HS-27A (cell line): ENCODE results near the gene SMC1A.
"Not testable (repeated sequence)": the region's sequence is repeated elsewhere in the genome, so short reads cannot be mapped to it uniquely, and the experiment has no call there.

Experiments
- DNase-seq: peaks from one replicate; pipeline ENCODE4 v3.0.0-alpha.2; 2012; ENCODE audit warnings: low read depth, missing footprints

The SMC1A gene

DNA sequence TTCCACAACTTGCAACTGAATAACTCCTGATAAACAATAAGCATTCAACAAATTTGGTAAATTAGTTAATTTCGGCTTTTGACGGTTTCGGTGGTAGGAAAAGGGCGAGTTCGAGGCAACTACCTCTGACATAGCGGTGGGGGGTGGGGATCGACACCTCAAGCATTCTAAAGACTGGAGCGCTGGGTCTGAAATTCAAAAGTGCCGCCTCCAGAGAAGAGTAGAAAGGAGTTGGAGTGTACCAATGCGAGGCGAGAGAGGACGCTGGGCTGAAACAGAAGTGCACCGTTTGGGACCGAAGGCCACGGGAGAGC lies 725 bp downstream of the SMC1A start:
- DNase-seq: no peak

DNA sequence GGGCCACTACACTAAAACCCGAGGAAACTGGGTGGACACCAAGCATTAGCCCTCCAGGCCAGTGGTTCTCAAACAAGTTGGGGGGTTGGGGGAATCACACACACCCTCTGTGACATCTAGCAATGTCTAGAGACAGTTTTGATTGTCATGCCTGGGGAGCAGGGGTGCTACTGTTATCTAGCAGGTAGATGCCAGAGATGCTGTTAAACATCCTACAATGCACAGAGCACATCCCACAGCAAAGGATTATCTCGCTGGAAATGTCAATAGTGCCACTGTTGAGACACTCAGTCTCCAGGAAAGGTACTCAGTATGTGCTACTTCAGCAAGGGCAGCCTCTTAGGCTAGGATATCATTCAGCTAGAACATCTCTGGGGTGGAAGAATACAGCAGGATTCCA lies 1.3 kb downstream of the SMC1A start:
- DNase-seq: no peak

DNA sequence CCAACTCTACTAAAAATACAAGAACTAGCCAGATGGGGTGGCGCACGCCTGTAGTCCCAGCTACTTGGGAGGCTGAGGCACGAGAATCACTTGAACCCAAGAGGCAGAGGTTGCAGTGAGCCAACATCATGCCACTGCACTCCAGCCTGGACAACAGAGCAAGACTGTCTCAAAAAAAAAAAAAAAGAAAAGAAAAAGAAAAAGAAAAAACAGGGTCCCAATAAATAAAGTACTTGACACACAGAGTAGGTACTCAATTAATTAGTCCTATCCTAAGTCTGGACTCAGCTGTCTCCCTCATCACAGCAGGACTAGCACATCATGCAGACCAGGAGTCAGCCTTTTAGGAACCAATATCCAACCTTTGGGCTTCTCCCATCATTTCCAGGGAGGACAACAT lies 2.1 kb downstream of the SMC1A start:
- DNase-seq: not testable (repeated sequence)

- DNase-seq: no peak
These were observed 10.0 kb downstream of the SMC1A start for GRCh38 chrX:53412446-53412845.

- no peak for DNase-seq
These were observed 18.9 kb downstream of the SMC1A start for GRCh38 chrX:53403535-53403934.

DNA sequence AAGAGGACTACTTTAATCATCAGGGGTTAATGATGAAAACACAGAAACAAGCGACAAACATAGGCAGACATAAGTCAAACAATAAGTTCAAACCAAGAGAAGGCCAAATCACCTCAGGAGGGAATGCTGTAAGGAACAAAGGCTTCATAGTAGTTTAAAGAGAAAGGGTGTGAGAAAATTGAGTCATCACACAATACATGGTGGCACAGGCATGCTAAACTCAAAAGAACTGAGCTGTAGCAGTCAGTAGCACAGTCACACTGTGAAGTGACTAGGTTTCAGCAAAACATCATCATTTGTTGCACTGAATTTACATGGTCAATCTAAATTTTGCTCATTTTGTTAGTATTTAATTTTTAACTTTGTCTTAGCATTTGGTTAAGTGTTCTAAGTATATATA lies 24.2 kb downstream of the SMC1A start:
- no peak for DNase-seq

DNA sequence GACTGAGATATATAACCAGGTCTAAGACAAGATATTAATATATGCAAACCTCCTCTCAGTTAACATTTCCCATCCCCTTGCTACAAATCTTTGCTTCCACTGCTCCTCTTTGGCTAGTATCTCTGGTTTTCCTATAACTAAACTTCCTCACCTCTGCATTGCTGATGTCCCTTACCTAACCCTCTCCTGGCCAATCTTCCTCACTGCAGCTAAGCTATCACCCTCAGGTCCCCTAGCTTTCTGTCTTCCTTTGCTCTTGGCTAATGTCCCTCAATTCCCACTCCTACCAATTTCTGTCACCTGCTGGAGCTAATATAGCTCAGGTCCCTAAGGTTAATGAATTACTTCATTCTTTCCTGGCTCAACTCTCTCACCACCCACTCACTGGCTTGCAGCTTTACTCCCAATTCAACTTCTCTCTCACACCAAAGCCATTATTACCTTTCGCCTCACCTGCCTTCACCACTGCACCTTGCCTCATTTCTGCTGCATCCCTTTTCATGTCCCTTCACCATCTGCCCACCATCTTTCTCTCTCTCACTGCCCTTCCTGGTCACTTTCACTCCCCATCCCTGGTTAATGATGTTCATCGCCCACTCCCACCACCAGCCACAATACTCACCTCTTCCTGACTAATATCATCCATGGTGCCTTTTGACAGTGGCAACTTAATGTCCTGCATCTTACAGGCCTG lies 26.7 kb downstream of the SMC1A start:
- no peak for DNase-seq

DNA sequence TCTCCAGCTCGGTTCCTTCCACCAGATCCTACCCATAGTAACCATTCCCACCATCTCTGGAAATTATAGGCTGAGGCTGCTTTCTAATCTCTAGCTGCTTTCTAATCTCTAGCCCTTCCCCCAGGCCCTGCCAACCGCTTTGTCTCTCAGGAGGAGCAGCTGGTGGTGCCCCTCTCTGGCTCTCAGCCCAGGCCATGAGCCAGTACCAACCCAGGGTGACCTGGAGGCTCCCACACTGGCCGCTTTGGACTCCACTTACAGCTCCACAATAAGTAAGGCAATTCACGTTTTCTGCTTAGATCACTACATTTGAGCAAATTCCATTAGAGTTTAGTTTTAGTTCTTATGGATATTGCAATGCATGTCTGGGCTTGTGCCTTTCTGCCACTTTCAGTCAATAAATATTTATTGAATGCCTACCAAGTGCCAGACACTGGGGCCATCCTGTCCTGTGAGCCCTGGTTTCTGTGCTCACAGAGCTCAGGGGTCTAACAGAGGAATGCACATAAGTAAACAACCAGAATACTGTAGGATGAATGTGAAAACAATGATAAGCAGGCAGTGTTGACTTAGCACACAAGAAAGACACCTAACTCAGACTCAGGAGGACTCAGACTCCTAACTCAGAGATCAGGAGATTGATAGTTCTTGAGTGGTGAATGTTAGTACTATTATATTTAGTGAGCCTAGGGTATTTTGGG lies 38.9 kb downstream of the SMC1A start:
- DNase-seq: no peak

- DNase-seq: no peak
These were observed 42.7 kb downstream of the SMC1A start for GRCh38 chrX:53379747-53380146.

DNA sequence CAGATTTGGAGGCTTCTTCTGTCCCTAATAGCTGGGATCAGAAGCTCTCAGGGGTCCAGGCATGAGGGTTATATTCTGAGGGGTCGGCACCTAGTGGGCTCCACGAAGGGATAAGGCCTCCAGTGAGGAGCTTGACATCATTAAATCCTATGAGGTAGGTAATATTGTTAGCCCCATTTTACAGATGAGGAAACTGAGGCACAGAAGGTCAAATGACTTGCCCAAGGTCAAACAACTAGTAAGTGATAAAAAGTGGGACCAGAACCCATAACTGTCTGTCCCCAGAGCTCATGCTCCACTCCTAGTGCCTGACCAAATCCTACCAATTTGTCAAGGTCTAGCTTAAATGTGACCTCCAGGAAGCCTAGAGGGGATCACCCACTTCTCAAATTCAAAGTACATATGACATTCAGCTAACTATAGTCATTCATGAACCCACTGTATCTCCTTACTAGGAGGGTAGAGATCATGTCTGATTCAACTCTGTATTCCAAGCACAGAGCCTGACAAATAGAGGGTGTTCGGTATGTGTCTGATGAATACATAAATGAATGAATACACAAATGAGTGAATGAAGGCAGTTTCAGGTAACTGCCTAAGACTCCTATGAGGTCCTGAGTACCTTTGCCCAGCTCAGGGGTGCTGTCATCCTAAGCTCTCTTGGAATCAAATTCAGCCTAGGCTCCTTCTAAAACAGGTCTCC lies 43.3 kb downstream of the SMC1A start:
- no peak for DNase-seq

GRCh38 chrX:53377464-53377863 lies 45.0 kb downstream of the SMC1A start:
- no peak for DNase-seq

- no peak for DNase-seq
These were observed 45.6 kb downstream of the SMC1A start for GRCh38 chrX:53376888-53377287.

DNA sequence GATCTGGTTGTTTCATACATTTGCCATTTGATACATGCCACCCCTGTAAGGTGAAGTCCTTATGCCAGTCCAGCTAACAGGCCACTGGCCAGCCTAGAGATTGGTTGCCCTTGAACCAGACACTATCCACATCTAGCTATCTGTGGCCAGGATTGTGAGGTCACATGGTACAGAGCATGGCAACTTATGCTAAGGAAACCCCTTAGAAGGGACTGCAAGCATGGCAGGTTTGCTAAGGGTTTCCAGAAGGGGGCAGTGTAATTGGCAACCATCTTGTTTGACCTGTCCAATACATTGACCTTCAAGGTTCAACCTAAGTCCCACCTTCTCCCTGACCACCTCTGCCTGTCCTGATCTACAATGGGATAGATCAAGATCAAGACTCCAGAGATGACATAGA lies 47.5 kb downstream of the SMC1A start:
- DNase-seq: no peak

DNA sequence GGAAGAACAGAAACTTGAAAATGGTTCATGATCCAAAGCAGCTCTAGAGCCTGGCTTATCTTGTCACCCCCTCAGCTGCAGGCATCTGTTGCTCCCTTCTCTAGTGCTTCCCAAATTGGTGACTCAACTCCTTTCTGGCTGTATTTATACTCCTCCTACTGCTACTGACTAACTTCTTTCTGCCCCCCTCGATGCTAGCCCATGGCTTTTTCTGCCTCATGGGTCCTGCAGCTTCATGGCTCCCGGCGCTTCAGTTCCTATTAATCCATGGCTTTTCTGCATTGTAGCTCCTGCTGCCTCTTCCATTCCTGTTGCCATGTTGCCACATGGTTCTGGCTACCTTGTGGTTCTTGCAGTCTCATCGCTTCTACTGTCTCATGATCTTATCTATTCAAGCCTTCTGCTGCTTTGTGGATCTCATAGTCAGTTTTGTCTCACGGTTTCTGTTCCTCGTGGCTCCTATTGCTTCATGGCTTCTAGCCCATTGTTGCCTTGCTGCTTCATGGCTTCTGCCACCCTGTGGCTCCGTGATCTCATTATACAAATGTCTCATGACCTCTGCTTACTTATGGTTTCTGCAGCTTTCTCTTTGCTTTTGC lies 48.1 kb downstream of the SMC1A start:
- DNase-seq: no peak

- no peak for DNase-seq
These were observed 49.1 kb downstream of the SMC1A start for GRCh38 chrX:53373307-53373706.

- DNase-seq: not testable (repeated sequence)
These were observed 56.0 kb downstream of the SMC1A start for GRCh38 chrX:53366454-53366853.

- no peak for DNase-seq
These were observed 60.0 kb downstream of the SMC1A start for GRCh38 chrX:53362449-53362848.

- DNase-seq: no peak
These were observed 64.5 kb downstream of the SMC1A start for GRCh38 chrX:53357799-53358530.

DNA sequence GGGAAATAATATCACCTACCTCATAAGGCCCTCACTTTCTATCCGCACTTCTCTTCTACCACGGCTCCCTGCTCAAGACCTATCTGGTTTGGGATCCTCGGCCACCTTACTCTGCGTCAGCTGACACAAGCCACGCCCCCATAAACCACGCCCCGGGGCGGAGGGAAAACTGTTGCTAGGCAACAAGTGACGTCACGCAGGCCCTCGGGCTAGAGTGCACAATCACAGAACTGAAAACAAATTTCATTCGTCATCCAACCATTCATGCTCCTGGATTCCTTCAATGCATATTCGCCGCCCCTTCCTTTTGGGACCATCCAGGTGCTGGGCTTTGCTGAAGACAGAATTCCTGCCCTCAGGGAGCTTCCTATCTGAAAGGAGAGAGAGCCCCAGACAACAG lies 66.3 kb downstream of the SMC1A start:
- no peak for DNase-seq

GRCh38 chrX:53354669-53355068 lies 67.8 kb downstream of the SMC1A start:
- no peak for DNase-seq

DNA sequence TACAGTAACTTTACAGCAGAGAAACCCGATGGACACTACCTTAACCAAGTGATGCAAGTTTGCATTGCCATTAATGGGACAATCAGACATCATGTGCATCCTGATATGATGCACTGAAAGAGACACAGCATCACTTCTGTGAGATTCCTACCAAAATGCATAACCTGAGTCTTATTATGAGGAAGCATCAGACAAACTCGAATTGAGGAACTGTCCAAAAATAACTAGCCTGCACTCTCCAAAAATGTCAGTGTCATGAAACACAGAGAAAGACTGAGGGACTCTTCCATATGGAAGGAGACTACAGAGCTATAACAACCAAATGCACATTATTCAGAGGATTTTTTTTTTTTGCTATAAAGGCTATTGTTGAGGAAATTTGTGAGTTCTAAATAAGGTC lies 74.5 kb downstream of the SMC1A start:
- DNase-seq: no peak
